ENCODE data around the gene REG4.

DNA sequence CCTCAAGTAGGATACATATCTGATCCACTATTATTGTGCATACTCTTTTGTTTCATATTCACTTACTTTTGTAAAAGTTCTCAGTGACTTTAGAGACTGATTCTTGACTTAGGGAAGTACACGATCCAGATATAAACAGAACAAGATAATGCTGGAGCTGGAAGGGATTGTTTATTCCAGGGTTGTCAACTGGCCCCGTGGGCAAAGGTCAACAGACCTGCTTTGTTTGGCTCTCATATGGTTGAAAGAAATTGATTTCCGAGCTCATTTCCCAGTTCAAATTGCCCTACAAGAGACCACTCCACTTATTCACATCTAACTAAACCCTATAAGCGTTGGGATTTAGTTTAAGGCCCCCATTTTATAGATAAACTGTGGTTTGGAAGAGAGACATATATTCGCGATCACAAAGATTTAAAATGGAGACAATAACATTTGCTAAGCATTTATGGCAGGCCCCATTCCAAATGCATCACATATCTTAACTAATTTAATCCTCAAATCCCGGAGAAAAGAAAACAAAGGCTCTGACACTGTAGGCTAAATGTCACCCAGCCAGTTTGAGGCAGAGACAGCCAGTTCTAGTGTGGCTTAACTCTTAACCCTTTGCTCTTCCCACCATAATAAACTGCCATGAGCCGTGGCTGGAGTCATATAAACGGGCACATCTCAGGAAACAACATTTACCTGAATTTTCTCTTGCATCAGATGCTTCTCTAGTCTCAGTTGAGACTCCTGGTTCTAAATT lies 20.6 kb downstream of the REG4 start:
- TF ChIP-seq, protein P1, sequence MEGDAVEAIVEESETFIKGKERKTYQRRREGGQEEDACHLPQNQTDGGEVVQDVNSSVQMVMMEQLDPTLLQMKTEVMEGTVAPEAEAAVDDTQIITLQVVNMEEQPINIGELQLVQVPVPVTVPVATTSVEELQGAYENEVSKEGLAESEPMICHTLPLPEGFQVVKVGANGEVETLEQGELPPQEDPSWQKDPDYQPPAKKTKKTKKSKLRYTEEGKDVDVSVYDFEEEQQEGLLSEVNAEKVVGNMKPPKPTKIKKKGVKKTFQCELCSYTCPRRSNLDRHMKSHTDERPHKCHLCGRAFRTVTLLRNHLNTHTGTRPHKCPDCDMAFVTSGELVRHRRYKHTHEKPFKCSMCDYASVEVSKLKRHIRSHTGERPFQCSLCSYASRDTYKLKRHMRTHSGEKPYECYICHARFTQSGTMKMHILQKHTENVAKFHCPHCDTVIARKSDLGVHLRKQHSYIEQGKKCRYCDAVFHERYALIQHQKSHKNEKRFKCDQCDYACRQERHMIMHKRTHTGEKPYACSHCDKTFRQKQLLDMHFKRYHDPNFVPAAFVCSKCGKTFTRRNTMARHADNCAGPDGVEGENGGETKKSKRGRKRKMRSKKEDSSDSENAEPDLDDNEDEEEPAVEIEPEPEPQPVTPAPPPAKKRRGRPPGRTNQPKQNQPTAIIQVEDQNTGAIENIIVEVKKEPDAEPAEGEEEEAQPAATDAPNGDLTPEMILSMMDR (IDR thresholded peaks at IDR 0.05), result no peak
- no peak for TF ChIP-seq POLR2A (IDR thresholded peaks at IDR 0.05)
